ENCODE data around the gene LRP1B. TPM values are rescaled to one million over a fixed set of nuclear protein-coding genes. Genes with fewer than 3 reads are reported as not detected.

LRP1B gene
- total RNA-seq, 2 donors from 2014 or later: 0.79 to 1.8 TPM

- Histone ChIP-seq H3K9ac (ENCODE audit: extremely low read depth, low read length, poor library complexity, severe bottlenecking) (no peak overlapping the region), H3K27me3 (ENCODE audit: control insufficient read depth, insufficient read depth, low read length, poor library complexity, severe bottlenecking) (no peaks in the 10 kb centered on the region), H3K9me3 (ENCODE audit: control insufficient read depth, low read length) (no peaks in the 10 kb centered on the region), H3K4me1 (ENCODE audit: control insufficient read depth, insufficient read depth, low read length) (no peaks in the 10 kb centered on the region), H3K36me3 (ENCODE audit: control insufficient read depth, insufficient read depth, low read length) (no peaks in the 10 kb centered on the region), H3K27ac (ENCODE audit: low read depth, low read length) (no peak overlapping the region), H3K4me3 (ENCODE audit: low read length) (no peak overlapping the region)
- no peak for TF ChIP-seq CTCF (conservative IDR thresholded peaks at IDR 0.05)
- H3K36me3 Mint-ChIP-seq (ENCODE audit: low read depth): no peaks in the 10 kb centered on the region
- H3K27ac Mint-ChIP-seq: no peak overlapping the region
- H3K9me3 Mint-ChIP-seq: no peaks in the 10 kb centered on the region
- H3K27me3 Mint-ChIP-seq (ENCODE audit: insufficient read depth): no peaks in the 10 kb centered on the region
- no peaks in the 10 kb centered on the region for H3K4me1 Mint-ChIP-seq
- H3K4me3 Mint-ChIP-seq: no peak overlapping the region
- WGBS, 2 experiments (ENCODE audit: insufficient coverage in 1 of 2, insufficient read length in 1 of 2): 82% methylated on average over 1 of the region's 1 CpG; no CpG with 5 or more reads in 1 of the 2 experiments
- DNase-seq: no peak
These were observed 1529.5 kb downstream of the LRP1B start for GRCh38 chr2:140601342-140601741.

- DNase-seq: no peak
- Histone ChIP-seq H3K9ac (ENCODE audit: extremely low read depth, low read length, poor library complexity, severe bottlenecking) (no peak overlapping the region), H3K27ac (ENCODE audit: low read depth, low read length) (no peak overlapping the region), H3K9me3 (ENCODE audit: control insufficient read depth, low read length) (no peaks in the 10 kb centered on the region), H3K4me3 (ENCODE audit: low read length) (no peak overlapping the region), H3K27me3 (ENCODE audit: control insufficient read depth, insufficient read depth, low read length, poor library complexity, severe bottlenecking) (no peaks in the 10 kb centered on the region), H3K36me3 (ENCODE audit: control insufficient read depth, insufficient read depth, low read length) (no peaks in the 10 kb centered on the region), H3K4me1 (ENCODE audit: control insufficient read depth, insufficient read depth, low read length) (no peaks in the 10 kb centered on the region)
- WGBS, 2 experiments (ENCODE audit: insufficient coverage in 1 of 2, insufficient read length in 1 of 2): 79% methylated on average over 1 of the region's 1 CpG; no CpG with 5 or more reads in 1 of the 2 experiments
- Mint-ChIP-seq H3K27me3 (ENCODE audit: insufficient read depth) (no peaks in the 10 kb centered on the region), H3K9me3 (no peaks in the 10 kb centered on the region), H3K27ac (no peak overlapping the region), H3K36me3 (ENCODE audit: low read depth) (no peaks in the 10 kb centered on the region), H3K4me3 (no peak overlapping the region), H3K4me1 (no peaks in the 10 kb centered on the region)
- no peak for TF ChIP-seq CTCF (conservative IDR thresholded peaks at IDR 0.05)
These were observed 1530.7 kb downstream of the LRP1B start for GRCh38 chr2:140600116-140600515.

- Histone ChIP-seq H3K27me3 (ENCODE audit: control insufficient read depth, insufficient read depth, low read length, poor library complexity, severe bottlenecking) (no peaks in the 10 kb centered on the region), H3K4me1 (ENCODE audit: control insufficient read depth, insufficient read depth, low read length) (no peaks in the 10 kb centered on the region), H3K36me3 (ENCODE audit: control insufficient read depth, insufficient read depth, low read length) (no peaks in the 10 kb centered on the region), H3K9ac (ENCODE audit: extremely low read depth, low read length, poor library complexity, severe bottlenecking) (no peak overlapping the region), H3K27ac (ENCODE audit: low read depth, low read length) (no peak overlapping the region), H3K4me3 (ENCODE audit: low read length) (no peak overlapping the region), H3K9me3 (ENCODE audit: control insufficient read depth, low read length) (no peaks in the 10 kb centered on the region)
- DNase-seq: peak; percentile 65
- no peaks in the 10 kb centered on the region for H3K9me3 Mint-ChIP-seq
- no peaks in the 10 kb centered on the region for H3K4me1 Mint-ChIP-seq
- peak; percentile 53 for TF ChIP-seq CTCF (conservative IDR thresholded peaks at IDR 0.05)
- H3K4me3 Mint-ChIP-seq: no peak overlapping the region
- no peaks in the 10 kb centered on the region for H3K36me3 Mint-ChIP-seq (ENCODE audit: low read depth)
- H3K27ac Mint-ChIP-seq: no peak overlapping the region
- WGBS, 2 experiments (ENCODE audit: insufficient coverage in 1 of 2, insufficient read length in 1 of 2): 74% methylated on average over 1 of the region's 1 CpG; no CpG with 5 or more reads in 1 of the 2 experiments
- H3K27me3 Mint-ChIP-seq (ENCODE audit: insufficient read depth): no peaks in the 10 kb centered on the region
These were observed 1533.0 kb downstream of the LRP1B start for GRCh38 chr2:140597836-140598235.
